ENCODE data around the gene MYH15.

Gene MYH15

GRCh38 chr3:108524537-108524936 lies 14.1 kb upstream of the MYH15 start:
- Mint-ChIP-seq H3K9me3 (no peaks in the 10 kb centered on the region), H3K4me3 (no peak overlapping the region), H3K27ac (no peak overlapping the region), H3K4me1 (no peaks in the 10 kb centered on the region), H3K27me3 (peaks cover 13% of the 10 kb centered on the region)
- DNase-seq (no peak), ATAC-seq (no peak)

DNA sequence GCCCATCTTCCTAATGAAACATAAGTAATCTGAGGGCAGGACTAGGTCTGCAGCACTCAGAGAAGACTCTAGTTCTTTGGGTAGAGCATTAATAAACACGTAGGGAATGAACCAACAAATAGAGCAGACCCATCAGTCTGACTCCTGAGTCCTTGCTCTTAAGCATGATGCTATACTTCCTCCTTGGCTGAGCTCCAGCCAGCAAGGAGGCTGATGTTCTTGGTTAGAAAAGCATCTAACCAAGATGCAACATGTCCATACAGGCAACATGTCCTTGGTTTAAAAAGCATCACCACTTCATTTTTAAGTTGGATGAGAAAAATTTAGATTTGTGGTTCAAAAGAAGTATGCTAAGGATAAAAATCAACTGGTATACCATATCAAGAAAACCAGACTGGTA lies 8.5 kb upstream of the MYH15 start:
- H3K27me3 Mint-ChIP-seq = no peaks in the 10 kb centered on the region
- no peaks in the 10 kb centered on the region for H3K9me3 Mint-ChIP-seq
- ATAC-seq = no peak
- H3K4me3 Mint-ChIP-seq = no peak overlapping the region
- H3K27ac Mint-ChIP-seq = no peak overlapping the region
- DNase-seq = no peak
- no peaks in the 10 kb centered on the region for H3K4me1 Mint-ChIP-seq

DNA sequence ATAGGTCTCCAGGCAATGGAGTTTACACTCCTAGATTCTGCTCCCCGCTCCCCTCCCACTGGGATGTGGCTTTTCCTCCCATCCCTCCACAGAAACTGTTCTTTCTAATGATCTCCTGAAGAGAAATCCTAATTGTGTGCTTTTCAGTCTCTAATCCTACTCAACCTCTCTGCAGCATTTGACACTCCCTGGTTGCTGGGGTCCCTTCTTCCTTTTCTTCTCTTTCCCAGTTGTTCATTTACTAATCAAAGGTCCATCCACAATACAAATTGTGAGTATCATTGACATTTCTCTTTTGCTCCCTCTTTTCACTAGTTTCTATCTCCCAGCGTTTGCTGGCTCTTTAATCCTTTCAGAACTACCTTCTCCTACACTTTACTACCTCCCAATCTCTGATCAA lies 6.5 kb upstream of the MYH15 start:
- Mint-ChIP-seq H3K4me1 (no peaks in the 10 kb centered on the region), H3K27ac (no peak overlapping the region), H3K27me3 (no peaks in the 10 kb centered on the region), H3K9me3 (no peaks in the 10 kb centered on the region), H3K4me3 (no peak overlapping the region)
- no peak for DNase-seq
- no peak for ATAC-seq

DNA sequence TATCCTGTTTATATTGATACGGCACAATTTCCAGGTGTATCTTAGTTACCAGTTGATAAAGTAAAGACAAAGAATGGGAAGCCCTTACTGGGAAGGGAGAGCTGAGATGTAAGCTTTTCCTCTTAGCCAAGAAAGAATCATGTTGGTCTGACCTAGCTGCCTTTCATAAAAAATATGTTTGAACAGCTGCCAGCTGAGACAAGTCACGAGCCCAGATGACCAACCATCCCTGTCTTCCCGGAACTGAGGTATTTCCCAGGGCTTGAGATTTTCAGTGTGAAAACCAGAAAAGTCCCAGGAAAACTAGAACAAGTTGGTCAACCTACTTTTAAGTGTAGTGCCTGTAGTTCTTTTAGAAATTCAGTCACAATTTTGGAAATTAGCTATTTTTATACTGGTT lies 3.6 kb upstream of the MYH15 start:
- H3K9me3 Mint-ChIP-seq = no peaks in the 10 kb centered on the region
- H3K27me3 Mint-ChIP-seq = no peaks in the 10 kb centered on the region
- no peak for ATAC-seq
- no peak for DNase-seq
- no peak overlapping the region for H3K27ac Mint-ChIP-seq
- H3K4me1 Mint-ChIP-seq = no peaks in the 10 kb centered on the region
- no peak overlapping the region for H3K4me3 Mint-ChIP-seq

GRCh38 chr3:108512671-108513070 lies 2.3 kb upstream of the MYH15 start:
- DNase-seq (no peak), ATAC-seq (no peak)
- no peaks in the 10 kb centered on the region for H3K27me3 Mint-ChIP-seq
- H3K27ac Mint-ChIP-seq = no peak overlapping the region
- no peak overlapping the region for H3K4me3 Mint-ChIP-seq
- no peaks in the 10 kb centered on the region for H3K4me1 Mint-ChIP-seq
- no peaks in the 10 kb centered on the region for H3K9me3 Mint-ChIP-seq

- DNase-seq (no peak), ATAC-seq (no peak)
- Mint-ChIP-seq H3K9me3 (no peaks in the 10 kb centered on the region), H3K4me1 (no peaks in the 10 kb centered on the region), H3K27ac (no peak overlapping the region), H3K4me3 (no peak overlapping the region), H3K27me3 (no peaks in the 10 kb centered on the region)
Measured at GRCh38 chr3:108511490-108511889, 1.1 kb upstream of the MYH15 start.

- Mint-ChIP-seq H3K27ac (no peak overlapping the region), H3K4me3 (no peak overlapping the region), H3K9me3 (no peaks in the 10 kb centered on the region), H3K4me1 (no peaks in the 10 kb centered on the region), H3K27me3 (no peaks in the 10 kb centered on the region)
- ATAC-seq = no peak
- DNase-seq = no peak
Measured at GRCh38 chr3:108511055-108511454, 659 bp upstream of the MYH15 start.

- H3K4me1 Mint-ChIP-seq = no peaks in the 10 kb centered on the region
- no peak overlapping the region for H3K27ac Mint-ChIP-seq
- DNase-seq (no peak), ATAC-seq (no peak)
- no peak overlapping the region for H3K4me3 Mint-ChIP-seq
- H3K9me3 Mint-ChIP-seq = no peaks in the 10 kb centered on the region
- H3K27me3 Mint-ChIP-seq = no peaks in the 10 kb centered on the region
Measured at GRCh38 chr3:108509871-108510270, 525 bp downstream of the MYH15 start.

DNA sequence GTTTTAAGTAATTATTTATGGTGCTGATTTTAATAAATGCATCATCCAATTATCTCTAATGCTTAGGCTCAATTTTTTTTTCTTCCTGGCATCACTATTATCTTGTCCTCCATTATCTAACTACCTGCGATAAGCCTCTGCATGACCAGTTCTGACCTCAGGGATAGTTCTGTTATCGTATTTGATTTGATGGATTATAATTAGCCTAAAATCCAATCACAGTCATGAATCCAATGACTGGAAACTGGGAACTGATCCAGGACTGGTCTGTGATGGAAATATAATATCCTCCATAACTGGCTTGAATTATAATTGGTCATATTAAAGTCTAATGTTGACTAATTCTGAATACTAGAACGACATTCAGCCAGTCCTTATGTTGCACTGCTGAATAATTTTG lies 1.1 kb downstream of the MYH15 start:
- H3K4me3 Mint-ChIP-seq = no peak overlapping the region
- DNase-seq (no peak), ATAC-seq (no peak)
- H3K27ac Mint-ChIP-seq = no peak overlapping the region
- no peaks in the 10 kb centered on the region for H3K27me3 Mint-ChIP-seq
- H3K4me1 Mint-ChIP-seq = no peaks in the 10 kb centered on the region
- H3K9me3 Mint-ChIP-seq = no peaks in the 10 kb centered on the region

DNA sequence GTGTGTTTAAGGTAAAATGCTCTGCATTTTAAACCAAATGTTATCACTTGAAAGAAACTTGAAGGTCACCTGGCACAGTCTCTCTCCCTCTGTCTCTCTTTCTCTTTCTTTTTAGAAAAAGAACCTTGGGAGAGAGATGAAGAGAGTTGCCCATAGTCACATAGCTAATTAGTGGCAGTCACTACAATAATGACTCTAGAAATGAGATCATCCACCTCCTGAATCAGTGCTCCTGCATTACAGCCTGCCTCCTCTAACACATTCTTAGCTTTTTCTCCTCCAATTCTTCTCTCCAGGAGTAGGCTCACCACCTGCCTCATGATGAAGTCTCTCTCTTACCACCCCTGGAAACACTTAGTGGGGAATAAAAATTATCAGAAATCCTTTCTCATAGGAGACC lies 2.5 kb downstream of the MYH15 start:
- H3K27me3 Mint-ChIP-seq = no peaks in the 10 kb centered on the region
- H3K4me3 Mint-ChIP-seq = no peak overlapping the region
- H3K4me1 Mint-ChIP-seq = no peaks in the 10 kb centered on the region
- no peak for DNase-seq
- H3K9me3 Mint-ChIP-seq = no peaks in the 10 kb centered on the region
- ATAC-seq = no peak
- H3K27ac Mint-ChIP-seq = no peak overlapping the region

DNA sequence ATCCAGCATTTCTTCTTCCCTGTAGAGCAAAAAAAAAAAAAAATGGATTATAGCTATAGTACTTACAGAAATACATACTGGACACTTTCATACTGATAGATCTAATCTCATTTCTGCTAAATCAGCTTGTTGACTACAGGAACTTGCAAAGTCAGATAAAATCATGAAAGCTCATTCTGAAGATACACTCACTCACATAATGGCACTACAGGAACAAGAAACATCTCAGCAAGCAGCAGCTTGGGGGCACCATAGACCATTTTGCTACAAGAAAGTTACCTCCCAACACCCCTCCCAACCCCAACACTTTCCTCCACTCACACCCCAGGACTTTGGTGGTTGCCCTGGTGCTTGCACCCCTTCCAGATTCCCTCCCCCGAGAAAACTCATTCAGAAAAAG lies 4.6 kb downstream of the MYH15 start:
- DNase-seq (no peak), ATAC-seq (no peak)
- Mint-ChIP-seq H3K27me3 (no peaks in the 10 kb centered on the region), H3K4me1 (no peaks in the 10 kb centered on the region), H3K4me3 (no peak overlapping the region), H3K9me3 (no peaks in the 10 kb centered on the region), H3K27ac (peak overlapping the region in 1 of 2 donors; percentile 27)

DNA sequence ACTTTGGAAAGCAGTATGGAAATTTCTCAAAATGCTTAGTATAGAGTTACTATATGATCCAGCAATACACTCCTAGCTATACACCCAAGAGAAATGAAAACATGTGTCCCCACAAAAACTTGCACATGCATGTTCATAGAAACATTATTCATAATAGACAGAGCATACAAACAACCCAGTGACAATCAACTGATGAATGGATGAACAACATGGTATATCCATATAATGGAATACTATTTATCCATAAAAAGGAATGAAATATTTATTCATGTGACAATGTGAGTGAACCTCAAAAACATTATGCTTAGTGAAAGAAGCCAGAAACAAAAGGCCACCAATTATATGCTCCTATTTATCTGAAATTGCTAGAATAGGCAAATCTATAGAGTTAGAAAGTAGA lies 6.7 kb downstream of the MYH15 start:
- Mint-ChIP-seq H3K4me1 (no peaks in the 10 kb centered on the region), H3K9me3 (peaks cover 0 to 4% of the 10 kb centered on the region in 2 donors)
- ATAC-seq = no peak

GRCh38 chr3:108501535-108501934 lies 8.9 kb downstream of the MYH15 start:
- no peaks in the 10 kb centered on the region for H3K4me1 Mint-ChIP-seq
- peaks cover 0 to 5% of the 10 kb centered on the region in 2 donors for H3K9me3 Mint-ChIP-seq
- DNase-seq = no peak
- no peak overlapping the region for H3K27ac Mint-ChIP-seq
- H3K4me3 Mint-ChIP-seq = no peak overlapping the region
- ATAC-seq = no peak
- H3K27me3 Mint-ChIP-seq = no peaks in the 10 kb centered on the region

More for the DNA sequence above, 6.7 kb downstream of the MYH15 start:
- no peak overlapping the region for H3K27ac Mint-ChIP-seq
- DNase-seq = no peak
- no peaks in the 10 kb centered on the region for H3K27me3 Mint-ChIP-seq
- H3K4me3 Mint-ChIP-seq = no peak overlapping the region

DNA sequence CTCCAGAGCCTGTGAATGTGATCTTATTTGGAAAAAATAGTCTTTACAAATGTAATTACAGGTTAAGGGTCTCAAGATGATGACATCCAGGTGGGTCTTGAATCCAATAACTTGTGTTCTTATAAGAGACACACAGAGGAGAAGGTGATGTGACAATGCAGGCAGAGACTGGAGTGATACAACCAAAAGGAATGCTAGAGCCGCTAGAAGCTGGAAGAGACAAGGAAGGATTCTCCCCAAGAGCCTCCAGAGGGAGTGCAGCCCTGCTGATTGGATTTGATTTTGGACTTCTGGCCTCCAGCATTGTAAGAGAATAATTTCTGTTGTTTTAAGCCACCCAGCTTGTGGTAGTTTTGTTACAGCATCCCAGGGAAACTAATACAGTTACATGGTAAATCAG lies 9.7 kb downstream of the MYH15 start:
- DNase-seq = no peak
- H3K4me1 Mint-ChIP-seq = no peaks in the 10 kb centered on the region
- no peaks in the 10 kb centered on the region for H3K27me3 Mint-ChIP-seq
- ATAC-seq = no peak
- peaks cover 0 to 5% of the 10 kb centered on the region in 2 donors for H3K9me3 Mint-ChIP-seq
- H3K27ac Mint-ChIP-seq = no peak overlapping the region
- H3K4me3 Mint-ChIP-seq = no peak overlapping the region

- H3K27me3 Mint-ChIP-seq = no peaks in the 10 kb centered on the region
- DNase-seq (no peak), ATAC-seq (no peak)
- no peaks in the 10 kb centered on the region for H3K4me1 Mint-ChIP-seq
- H3K9me3 Mint-ChIP-seq = peaks cover 0 to 5% of the 10 kb centered on the region in 2 donors
- no peak overlapping the region for H3K27ac Mint-ChIP-seq
- no peak overlapping the region for H3K4me3 Mint-ChIP-seq
Measured at GRCh38 chr3:108497271-108497670, 13.1 kb downstream of the MYH15 start.

DNA sequence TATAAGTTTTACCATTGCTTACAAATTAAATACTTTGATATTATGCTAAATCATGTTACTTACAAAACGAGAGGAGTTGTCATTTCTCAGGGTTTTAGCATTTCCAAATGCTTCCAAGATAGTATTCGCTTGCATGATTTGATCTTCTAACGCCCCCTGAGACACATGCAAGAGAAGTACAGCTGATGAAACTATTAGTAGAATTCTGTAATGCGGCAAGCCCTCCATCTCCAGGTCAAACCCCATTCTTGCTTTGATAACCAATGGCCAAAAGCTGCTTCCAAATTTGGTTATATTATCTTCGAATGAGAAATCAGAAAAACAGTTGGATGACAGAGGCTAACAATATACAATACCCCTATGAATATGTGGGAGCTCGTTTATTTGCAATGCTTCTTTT lies 14.7 kb downstream of the MYH15 start:
- H3K9me3 Mint-ChIP-seq = peaks cover 0 to 5% of the 10 kb centered on the region in 2 donors
- no peak overlapping the region for H3K4me3 Mint-ChIP-seq
- ATAC-seq = no peak
- H3K27ac Mint-ChIP-seq = no peak overlapping the region
- no peaks in the 10 kb centered on the region for H3K27me3 Mint-ChIP-seq
- DNase-seq = no peak
- H3K4me1 Mint-ChIP-seq = no peaks in the 10 kb centered on the region

DNA sequence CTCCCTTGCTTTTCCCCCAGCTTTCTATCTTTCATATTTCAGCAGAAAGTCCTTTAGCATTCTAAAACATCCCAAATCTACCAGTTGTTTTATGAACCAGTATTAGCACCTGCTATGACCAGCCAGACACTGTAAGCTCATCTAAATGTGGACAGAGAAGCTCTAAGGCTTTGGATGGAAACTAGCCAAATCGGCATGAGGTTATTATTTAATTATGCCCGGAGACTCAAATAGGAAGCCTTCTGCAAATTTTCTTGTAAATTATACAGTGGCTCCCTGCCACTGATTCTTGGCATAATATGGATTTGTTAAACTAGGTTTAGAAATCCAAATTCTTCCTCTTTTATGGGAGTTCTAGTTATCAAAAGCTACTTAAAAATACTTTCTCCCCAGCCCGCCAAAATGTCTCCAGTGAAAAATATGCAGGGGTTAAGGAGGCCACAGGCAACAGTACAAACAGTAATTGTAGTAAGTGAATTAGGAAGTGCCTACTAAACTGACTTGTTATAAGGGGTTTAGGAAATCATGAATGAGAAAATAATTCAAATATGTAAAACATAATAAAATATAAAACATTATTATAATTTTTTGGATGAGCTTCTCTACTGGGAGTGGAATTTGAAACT lies 15.4 kb downstream of the MYH15 start:
- ATAC-seq (no peak), DNase-seq (no peak)
- Mint-ChIP-seq H3K27ac (no peak overlapping the region), H3K27me3 (no peaks in the 10 kb centered on the region), H3K4me1 (no peaks in the 10 kb centered on the region), H3K9me3 (peaks cover 0 to 5% of the 10 kb centered on the region in 2 donors), H3K4me3 (no peak overlapping the region)

Data from stimulated activated naive CD8-positive, alpha-beta T cell treated with anti-CD3 and anti-CD28 coated beads, Interleukin-15, amount 100 ng/mL, for 72 hours (primary cell).